BLaER1 treated with 17β-estradiol and CSF1 and Interleukin-3, amounts not matched to agents 10 nM and 100 nM (cell line): ENCODE results near the gene KRTAP16-1.

Source experiments
- H3K27ac ChIP-seq, 11 experiments: shearing (Covaris generic); formaldehyde crosslinking; 2 replicates each; pipeline ENCODE4 v1.8.1; 2022
- H3K27me3 ChIP-seq, 11 experiments: shearing (Covaris generic); formaldehyde crosslinking; 2 replicates each; pipeline ENCODE4 v1.8.1; 2022
- H3K36me3 ChIP-seq, 11 experiments: shearing (Covaris generic); formaldehyde crosslinking; 2 replicates each; pipeline ENCODE4 v1.8.1; 2022
- H3K4me1 ChIP-seq, 10 experiments: shearing (Covaris generic); formaldehyde crosslinking; 2 replicates each; pipeline ENCODE4 v1.8.1; 2022
- H3K4me2 ChIP-seq, 11 experiments: shearing (Covaris generic); formaldehyde crosslinking; 2 replicates each; pipeline ENCODE4 v1.8.1; 2022
- H3K4me3 ChIP-seq, 10 experiments: shearing (Covaris generic); formaldehyde crosslinking; 2 replicates each; pipeline ENCODE4 v1.8.1; 2022
- H3K9ac ChIP-seq, 11 experiments: shearing (Covaris generic); formaldehyde crosslinking; 2 replicates each; pipeline ENCODE4 v1.8.1; 2022
- H3K9me3 ChIP-seq, 11 experiments: shearing (Covaris generic); formaldehyde crosslinking; replicated peaks in 1 of 11; 2 replicates each; pipeline ENCODE4 v1.8.1; 2022
- H4K20me1 ChIP-seq, 11 experiments: shearing (Covaris generic); formaldehyde crosslinking; 2 replicates each; pipeline ENCODE4 v1.8.1; 2022
- Cebpa-rat ChIP-seq, 11 experiments: shearing (Covaris generic); IDR thresholded peaks; 2 replicates each; pipeline ENCODE4 v1.8.1; 2022

Gene KRTAP16-1

GRCh38 chr17:41325611-41326010 is 16.5 kb upstream of the KRTAP16-1 start:
- Histone ChIP-seq H3K9me3 (peaks cover 2 to 3% (median 3%) of the 10 kb centered on the region in 11 experiments; a peak in 17 of 22 replicates), H3K4me1 (peaks cover 9 to 19% (median 14%) of the 10 kb centered on the region in 10 experiments; a peak in 18 of 20 replicates), H3K27ac (peak overlapping the region in 4 of 11 experiments; percentile 44 to 62 (median 49); a peak in 6 of 22 replicates), H4K20me1 (no peaks in the 10 kb centered on the region), H3K36me3 (no peaks in the 10 kb centered on the region), H3K9ac (no peak overlapping the region), H3K4me2 (no peak overlapping the region), H3K4me3 (no peak overlapping the region), H3K27me3 (no peaks in the 10 kb centered on the region)
- no peak for TF ChIP-seq Cebpa-rat (IDR thresholded peaks at IDR 0.05)

GRCh38 chr17:41325126-41325525 is 16.0 kb upstream of the KRTAP16-1 start:
- no peak overlapping the region for H3K4me2 ChIP-seq
- H3K4me1 ChIP-seq: peaks cover 9 to 19% (median 14%) of the 10 kb centered on the region in 10 experiments; a peak in 18 of 20 replicates
- H3K27me3 ChIP-seq: no peaks in the 10 kb centered on the region
- H3K9ac ChIP-seq: no peak overlapping the region
- H4K20me1 ChIP-seq: no peaks in the 10 kb centered on the region
- H3K27ac ChIP-seq: no peak overlapping the region
- TF ChIP-seq Cebpa-rat (IDR thresholded peaks at IDR 0.05): no peak
- H3K4me3 ChIP-seq: no peak overlapping the region
- H3K9me3 ChIP-seq: peaks cover 6 to 8% (median 8%) of the 10 kb centered on the region in 11 experiments
- no peaks in the 10 kb centered on the region; a peak in 1 of 22 replicates for H3K36me3 ChIP-seq

DNA sequence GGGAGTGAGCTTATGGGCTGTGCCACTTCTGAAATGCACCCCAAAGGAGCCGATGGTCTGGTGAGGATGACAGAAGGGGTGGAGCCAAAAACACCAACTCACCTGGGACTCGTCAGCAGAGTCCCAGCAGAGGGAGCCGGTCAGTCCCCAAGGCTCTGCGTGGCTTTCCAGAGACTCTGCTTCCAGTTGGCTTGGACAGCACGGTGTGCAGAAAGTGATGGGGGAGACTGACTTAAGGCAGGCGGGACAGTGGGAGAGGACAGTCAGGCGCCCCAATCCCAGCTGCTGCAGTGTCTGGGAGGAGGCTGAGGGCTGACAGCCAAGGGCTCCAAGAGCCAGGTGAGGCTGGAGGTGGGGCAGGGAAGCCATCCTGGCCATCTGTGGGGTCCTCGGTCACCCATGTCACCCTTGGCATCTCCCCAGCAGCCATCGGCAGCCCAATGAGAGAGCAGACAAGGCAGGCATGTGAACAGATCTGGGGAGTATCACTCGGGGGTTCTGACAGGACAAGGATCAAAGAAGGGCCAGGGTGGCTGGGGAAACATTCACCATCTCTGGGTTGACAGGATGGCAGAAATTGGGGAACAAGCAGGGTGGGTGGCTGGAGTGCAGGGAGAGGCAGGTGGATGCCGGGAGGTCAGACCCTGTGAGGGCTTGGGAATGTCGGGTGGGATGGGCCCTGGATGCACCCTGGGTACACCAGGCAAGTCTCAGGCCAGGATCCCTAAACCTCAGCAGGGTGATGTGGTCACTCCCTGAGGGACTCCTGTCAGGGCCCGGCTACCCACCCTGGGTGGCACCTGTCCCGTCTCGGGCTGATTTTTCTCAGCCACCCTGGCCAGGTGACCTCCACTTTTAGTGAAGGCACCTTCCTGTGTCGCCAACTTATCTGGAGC is 15.3 kb upstream of the KRTAP16-1 start:
- peaks cover 13 to 15% (median 14%) of the 10 kb centered on the region in 11 experiments for H3K9me3 ChIP-seq
- no peaks in the 10 kb centered on the region for H3K27me3 ChIP-seq
- no peak overlapping the region for H3K4me3 ChIP-seq
- H3K4me1 ChIP-seq: peaks cover 9 to 19% (median 14%) of the 10 kb centered on the region in 10 experiments; a peak in 18 of 20 replicates
- TF ChIP-seq Cebpa-rat (IDR thresholded peaks at IDR 0.05): no peak
- no peaks in the 10 kb centered on the region for H4K20me1 ChIP-seq
- no peak overlapping the region for H3K9ac ChIP-seq
- no peaks in the 10 kb centered on the region; a peak in 1 of 22 replicates for H3K36me3 ChIP-seq
- H3K4me2 ChIP-seq: no peak overlapping the region
- H3K27ac ChIP-seq: no peak overlapping the region

- no peak for TF ChIP-seq Cebpa-rat (IDR thresholded peaks at IDR 0.05)
- no peaks in the 10 kb centered on the region for H3K27me3 ChIP-seq
- peaks cover 14 to 22% (median 18%) of the 10 kb centered on the region in 11 experiments for H3K9me3 ChIP-seq
- H4K20me1 ChIP-seq: no peaks in the 10 kb centered on the region
- H3K36me3 ChIP-seq: no peaks in the 10 kb centered on the region; a peak in 1 of 22 replicates
- H3K27ac ChIP-seq: 0 out of 22 replicates have a peak overlapping the region, but pooled peaks of 1 of the 11 experiments have one; percentile 8
- peaks cover 9 to 19% (median 14%) of the 10 kb centered on the region in 10 experiments; a peak in 18 of 20 replicates for H3K4me1 ChIP-seq
- no peak overlapping the region for H3K4me2 ChIP-seq
- H3K9ac ChIP-seq: peak overlapping the region in 1 of 11 experiments; percentile 13; a peak in 2 of 22 replicates
- no peak overlapping the region for H3K4me3 ChIP-seq
Measured at GRCh38 chr17:41322903-41323895, 14.1 kb upstream of the KRTAP16-1 start.

DNA sequence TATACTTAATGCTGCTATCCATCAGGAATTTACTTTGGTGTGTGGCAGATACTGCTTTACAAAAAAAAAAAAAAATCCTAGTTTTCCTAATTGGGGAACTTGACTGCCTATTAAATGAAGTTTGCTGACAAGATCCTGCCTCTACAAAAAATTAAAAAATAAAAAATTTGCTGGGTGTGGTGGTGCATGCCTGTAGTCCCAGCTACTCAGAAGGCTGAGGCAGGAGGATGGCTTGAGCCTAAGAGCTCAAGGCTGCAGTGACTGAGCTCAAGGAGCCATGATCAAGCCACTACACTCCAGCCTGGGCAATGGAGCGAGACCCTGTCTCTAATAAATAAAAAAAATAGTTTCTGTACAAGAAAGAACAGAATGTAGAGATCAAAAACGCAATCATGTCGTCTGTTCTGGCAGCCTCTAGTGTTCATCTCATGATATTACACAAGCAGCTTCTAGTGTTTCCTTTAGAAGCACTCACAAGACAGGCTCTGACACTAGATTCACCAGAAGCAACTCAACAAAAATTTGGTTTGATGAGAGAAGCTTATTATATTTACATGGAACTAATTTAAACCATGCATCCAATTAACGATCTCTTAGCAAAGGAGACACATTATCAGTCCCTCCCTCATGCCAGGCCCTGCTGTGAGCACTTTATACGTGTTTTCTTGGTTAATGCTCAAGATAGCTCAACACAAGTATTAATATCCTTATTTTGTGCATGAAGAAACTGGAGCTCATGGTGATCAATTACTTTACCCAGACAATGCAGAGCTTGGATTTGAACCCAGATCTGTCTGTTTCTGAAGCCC is 13.2 kb upstream of the KRTAP16-1 start:
- Histone ChIP-seq H3K27ac (no peak overlapping the region), H3K27me3 (no peaks in the 10 kb centered on the region), H3K9ac (no peak overlapping the region), H3K4me1 (peaks cover 7 to 17% (median 12%) of the 10 kb centered on the region in 10 experiments; a peak in 18 of 20 replicates), H3K9me3 (peaks cover 14 to 23% (median 18%) of the 10 kb centered on the region in 11 experiments), H3K4me3 (no peak overlapping the region), H3K36me3 (no peaks in the 10 kb centered on the region; a peak in 1 of 22 replicates), H3K4me2 (no peak overlapping the region), H4K20me1 (no peaks in the 10 kb centered on the region)
- TF ChIP-seq Cebpa-rat (IDR thresholded peaks at IDR 0.05): no peak

GRCh38 chr17:41318231-41318630 is 9.1 kb upstream of the KRTAP16-1 start:
- no peak for TF ChIP-seq Cebpa-rat (IDR thresholded peaks at IDR 0.05)
- Histone ChIP-seq H3K9ac (no peak overlapping the region), H3K4me2 (no peak overlapping the region), H4K20me1 (no peaks in the 10 kb centered on the region), H3K4me1 (no peaks in the 10 kb centered on the region), H3K36me3 (no peaks in the 10 kb centered on the region; a peak in 1 of 22 replicates), H3K4me3 (no peak overlapping the region), H3K27me3 (no peaks in the 10 kb centered on the region), H3K9me3 (peaks cover 14 to 23% (median 18%) of the 10 kb centered on the region in 11 experiments), H3K27ac (no peak overlapping the region)

- Histone ChIP-seq H3K4me2 (no peak overlapping the region), H3K27ac (no peak overlapping the region), H3K27me3 (no peaks in the 10 kb centered on the region), H3K9me3 (peaks cover 14 to 23% (median 18%) of the 10 kb centered on the region in 11 experiments), H3K4me3 (no peak overlapping the region), H3K36me3 (no peaks in the 10 kb centered on the region; a peak in 1 of 22 replicates), H4K20me1 (no peaks in the 10 kb centered on the region), H3K9ac (no peak overlapping the region), H3K4me1 (no peaks in the 10 kb centered on the region)
- no peak for TF ChIP-seq Cebpa-rat (IDR thresholded peaks at IDR 0.05)
Measured at GRCh38 chr17:41315814-41316445, 6.8 kb upstream of the KRTAP16-1 start.
